NCI-H82 (cell line): Measurements from ENCODE around the gene GET3.
"Not testable (repeated sequence)": the region's sequence is repeated elsewhere in the genome, so short reads cannot be mapped to it uniquely, and the experiment has no call there.

Source experiments
- DNase-seq: peaks from one replicate; lab custom pipeline; 2025; lab: John Stamatoyannopoulos, UW

Gene GET3

GRCh38 chr19:12736995-12737834, at the start of gene GET3:
TSS of gene GET3 (plus strand) at chr19:12737497. CDS start at chr19:12737506, 9 bp downstream.
- DNase-seq = peak; percentile 100

GRCh38 chr19:12689012-12689411, 48.3 kb upstream of the GET3 start:
- DNase-seq = no peak

GRCh38 chr19:12689581-12690216, 47.6 kb upstream of the GET3 start:
- DNase-seq = no peak

- DNase-seq = no peak
These were observed 44.3 kb upstream of the GET3 start for GRCh38 chr19:12692960-12693359.

GRCh38 chr19:12694641-12695040, 42.7 kb upstream of the GET3 start:
- no peak for DNase-seq

GRCh38 chr19:12695096-12695495, 42.2 kb upstream of the GET3 start:
- DNase-seq = no peak

GRCh38 chr19:12695514-12695913, 41.8 kb upstream of the GET3 start:
- no peak for DNase-seq

GRCh38 chr19:12695997-12696365, 41.3 kb upstream of the GET3 start:
- DNase-seq = no peak

DNA sequence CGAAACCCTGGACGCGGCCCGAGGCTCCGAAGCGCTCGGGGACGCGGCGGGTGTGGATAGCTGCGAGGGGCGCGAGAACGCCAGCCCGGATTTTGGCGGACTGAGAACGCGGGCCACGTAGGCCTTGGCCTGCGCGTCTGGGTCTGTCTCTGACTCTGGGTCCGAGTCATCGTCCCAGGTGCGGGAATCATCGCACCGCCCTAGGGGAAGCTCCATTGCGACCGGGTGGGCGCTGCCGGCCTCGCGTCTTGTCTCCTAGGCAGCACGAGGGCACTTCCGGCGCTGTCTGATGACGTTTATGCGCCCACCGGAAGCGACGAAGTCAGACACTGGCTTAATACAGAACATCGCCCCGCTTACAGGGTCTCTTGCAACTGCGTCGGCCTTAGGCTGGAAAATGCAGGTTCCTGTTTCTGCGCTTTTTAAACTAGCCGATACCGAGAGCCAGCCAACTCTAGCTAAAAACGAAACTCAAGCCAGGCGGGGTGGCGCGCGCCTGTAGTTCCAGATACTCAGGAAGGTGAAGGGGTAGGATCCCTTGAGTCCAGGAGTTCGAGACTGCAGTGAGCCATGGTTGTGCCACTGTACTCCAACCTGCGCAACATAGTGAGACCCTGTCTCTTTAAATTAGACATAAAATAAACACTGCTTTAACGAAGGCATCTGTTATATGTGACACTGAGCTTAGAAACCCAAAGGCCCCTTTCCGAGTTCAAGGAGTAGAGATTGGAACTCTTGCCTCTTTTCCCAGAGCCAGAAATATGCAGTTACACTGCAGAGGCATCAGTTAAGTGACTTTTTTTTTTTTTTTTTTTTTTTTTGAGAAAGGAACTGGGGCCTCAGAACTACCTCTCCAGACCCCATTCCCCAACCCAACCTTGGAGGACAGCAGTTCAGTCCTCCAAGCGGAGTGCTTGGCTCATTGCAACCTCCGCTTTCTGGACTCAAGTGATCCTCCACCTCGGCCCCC, 40.6 kb upstream of the GET3 start, which contains the start of gene FBXW9:
TSS of gene FBXW9 (minus strand) at position 266 of the 970 bp plus-strand sequence. CDS start at position 216, 50 bp downstream.
- peak; percentile 98 for DNase-seq

DNA sequence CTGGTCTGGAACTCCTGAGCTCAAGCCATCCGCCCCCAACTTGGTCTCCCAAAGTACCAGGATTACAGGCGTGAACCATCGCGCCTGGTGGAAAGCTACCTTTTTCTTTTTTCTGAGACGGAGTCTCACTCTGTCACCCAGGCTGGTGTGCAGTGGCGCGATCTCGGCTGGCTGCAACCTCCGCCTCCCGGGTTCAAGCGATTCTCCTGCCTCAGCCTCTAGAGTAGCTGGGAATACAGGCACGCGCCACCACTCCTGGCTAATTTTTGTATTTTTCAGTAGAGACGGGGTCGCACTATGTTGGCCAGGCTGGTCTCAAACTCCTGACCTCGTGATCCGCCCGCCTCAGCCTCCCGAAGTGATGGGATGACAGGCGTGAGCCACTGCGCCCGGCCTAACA, 39.9 kb upstream of the GET3 start:
- DNase-seq = not testable (repeated sequence)

GRCh38 chr19:12698138-12698537, 39.2 kb upstream of the GET3 start:
- no peak for DNase-seq

GRCh38 chr19:12701596-12702282, 35.6 kb upstream of the GET3 start:
- peak; percentile 43 for DNase-seq

DNA sequence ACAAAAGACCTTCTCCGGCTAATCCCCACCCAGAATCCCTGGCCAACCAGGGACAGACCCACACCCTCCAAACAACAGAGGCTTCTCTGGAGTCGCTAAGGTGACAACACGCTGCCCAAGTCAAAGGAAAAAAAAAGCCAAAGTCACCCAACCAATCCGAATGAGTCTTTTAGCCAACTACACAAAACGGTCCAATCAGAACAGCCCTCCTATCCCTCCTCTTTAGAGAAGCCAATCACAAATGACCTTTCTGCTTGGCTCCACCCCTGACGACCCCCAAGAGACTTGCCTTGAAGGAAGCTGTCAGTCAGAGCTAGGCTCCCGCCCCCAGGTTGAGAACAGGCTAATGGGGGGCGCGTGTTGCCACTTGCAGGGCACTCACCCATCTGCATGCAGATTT, 34.3 kb upstream of the GET3 start:
- peak; percentile 97 for DNase-seq

- DNase-seq = no peak
These were observed 32.1 kb upstream of the GET3 start for GRCh38 chr19:12705169-12705568.

DNA sequence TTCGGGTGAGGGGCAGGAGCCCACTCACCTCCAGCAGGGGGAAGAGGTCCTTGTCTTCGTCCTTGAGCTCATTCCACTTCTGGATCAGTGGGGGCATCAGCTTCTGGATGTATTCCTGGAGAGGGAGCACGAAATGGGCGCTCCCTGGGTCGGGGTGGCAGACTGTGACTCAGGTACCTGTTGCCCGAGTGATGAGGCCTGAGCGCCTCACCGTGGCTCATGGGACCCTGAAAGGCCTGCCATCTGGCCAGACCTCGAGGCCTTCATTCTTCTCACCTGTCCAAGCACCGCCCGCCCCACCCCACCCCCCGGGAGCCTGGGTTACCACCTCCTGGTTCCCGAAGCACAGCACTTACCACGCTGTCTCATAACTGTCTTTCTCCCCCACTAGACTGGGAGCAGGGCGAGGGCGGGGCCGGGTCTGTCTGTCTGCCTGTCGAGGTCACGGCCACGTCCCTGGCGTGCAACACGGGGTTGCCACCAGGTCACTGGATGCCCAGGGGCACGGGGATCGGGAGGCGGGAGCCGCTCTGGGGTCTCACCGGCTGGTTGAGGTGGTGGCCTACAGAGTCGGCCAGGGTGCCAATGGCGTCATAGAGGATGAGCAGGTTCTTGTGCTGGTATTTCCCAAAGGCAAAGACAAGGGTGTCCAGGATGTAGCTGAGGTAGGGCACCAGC, 31.5 kb upstream of the GET3 start:
- no peak for DNase-seq

DNA sequence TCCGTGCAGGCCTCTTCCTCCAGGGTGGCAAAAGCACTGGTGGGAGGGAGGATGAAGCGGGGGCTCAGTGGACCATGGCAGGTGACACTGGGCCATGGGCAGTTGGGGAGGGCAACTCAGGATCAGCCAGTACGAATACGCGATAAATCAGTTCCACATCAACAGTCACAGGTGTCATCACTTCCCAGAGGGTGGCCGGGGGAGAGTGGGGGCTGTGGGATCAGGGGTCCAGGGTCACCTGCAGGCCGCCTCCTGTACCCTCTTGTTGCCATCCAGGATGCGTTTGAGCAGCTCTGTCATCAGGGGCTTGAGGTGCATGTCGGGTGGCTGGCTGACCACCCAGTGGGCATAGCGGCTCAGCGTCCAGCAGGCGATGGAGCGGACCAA, 31.0 kb upstream of the GET3 start:
- no peak for DNase-seq

- DNase-seq = no peak
These were observed 28.7 kb upstream of the GET3 start for GRCh38 chr19:12708641-12709040.

DNA sequence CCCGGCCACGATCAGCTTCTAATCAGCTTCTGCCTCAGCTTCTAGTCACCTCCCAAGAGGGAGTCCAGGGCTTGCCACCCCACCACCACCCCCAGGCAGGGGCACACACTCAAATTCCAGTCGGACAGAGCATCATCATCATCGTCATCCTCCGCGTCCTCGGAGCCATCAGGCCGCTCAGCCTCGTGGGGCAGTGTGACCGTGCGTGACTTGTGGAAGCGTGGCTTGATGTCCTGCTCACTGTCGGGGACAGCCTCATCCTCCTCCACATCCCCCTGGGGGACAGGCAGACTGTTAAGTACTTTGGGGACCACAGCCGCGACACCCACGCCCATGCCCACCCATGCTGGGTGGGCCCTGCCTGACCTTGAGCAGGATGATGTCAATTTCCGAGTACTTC, 26.1 kb upstream of the GET3 start:
- no peak for DNase-seq

GRCh38 chr19:12712077-12712476, 25.2 kb upstream of the GET3 start:
- DNase-seq = not testable (repeated sequence)

DNA sequence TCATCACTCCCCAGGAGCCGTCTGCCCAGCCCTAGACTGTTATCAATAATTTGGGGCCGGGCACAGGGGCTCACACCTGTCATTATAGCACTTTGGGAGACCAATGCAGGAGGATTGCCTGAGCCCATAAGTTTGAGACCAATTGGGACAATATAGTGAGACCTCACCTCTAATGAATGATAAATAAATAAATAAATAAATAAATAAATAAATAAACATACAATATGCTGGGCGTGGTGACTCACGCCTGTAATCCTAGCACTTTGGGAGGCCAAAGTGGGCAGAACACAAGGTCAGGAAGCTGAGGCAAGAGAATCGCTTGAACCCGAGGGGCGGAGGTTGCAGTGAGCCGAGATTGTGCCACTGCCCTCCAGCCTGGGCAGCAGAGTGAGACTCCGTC, 24.0 kb upstream of the GET3 start:
- not testable (repeated sequence) for DNase-seq

GRCh38 chr19:12715102-12715501, 22.2 kb upstream of the GET3 start:
- DNase-seq = no peak
